Measurements from ENCODE around the gene CSH1. TPM values are rescaled to one million over a fixed set of nuclear protein-coding genes. Genes with fewer than 3 reads are reported as not detected.
A peak's percentile ranks its signal among the peaks of the same experiment; 100 is the strongest.
"Not testable (repeated sequence)": the region's sequence is repeated elsewhere in the genome, so short reads cannot be mapped to it uniquely, and the experiment has no call there.

CSH1 gene
- polyA plus RNA-seq, 5 donors, result 0.32 to 9.5 (median 0.57) TPM

GRCh38 chr17:63929860-63930766 is 33.7 kb upstream of the CSH1 start:
- no peak for DNase-seq

GRCh38 chr17:63928966-63929695 is 32.8 kb upstream of the CSH1 start:
- no peak for DNase-seq

- no peak for DNase-seq
Observed at GRCh38 chr17:63928172-63928666, 31.8 kb upstream of the CSH1 start.

GRCh38 chr17:63927464-63928171 is 31.2 kb upstream of the CSH1 start:
- no peak for DNase-seq

GRCh38 chr17:63926164-63926563 is 29.8 kb upstream of the CSH1 start:
- no peak for DNase-seq

- no peak for DNase-seq
Observed at GRCh38 chr17:63925615-63926014, 29.2 kb upstream of the CSH1 start.

- DNase-seq, result not testable (repeated sequence)
Observed at GRCh38 chr17:63922402-63922801, 26.0 kb upstream of the CSH1 start.

GRCh38 chr17:63920779-63921178 is 24.4 kb upstream of the CSH1 start:
- DNase-seq, result not testable (repeated sequence)

GRCh38 chr17:63920050-63920449 is 23.7 kb upstream of the CSH1 start:
- DNase-seq, result not testable (repeated sequence)

- peak; percentile 32 to 45 for DNase-seq
Observed at GRCh38 chr17:63919311-63919723, 22.9 kb upstream of the CSH1 start.

GRCh38 chr17:63918789-63919305 is 22.5 kb upstream of the CSH1 start, which contains the start of gene GH1:
GH1 (minus strand) TSS chr17:63918839; CDS start chr17:63918776, 63 bp downstream.
- not testable (repeated sequence) for DNase-seq

GRCh38 chr17:63918305-63918704 is 21.9 kb upstream of the CSH1 start:
- DNase-seq, result no peak

- no peak for DNase-seq
Observed at GRCh38 chr17:63917646-63918045, 21.3 kb upstream of the CSH1 start.

- not testable (repeated sequence) for DNase-seq
Observed at GRCh38 chr17:63917206-63917605, 20.8 kb upstream of the CSH1 start.

- no peak for DNase-seq
Observed at GRCh38 chr17:63916566-63917185, 20.3 kb upstream of the CSH1 start.

- DNase-seq, result not testable (repeated sequence)
Observed at GRCh38 chr17:63915753-63916152, 19.4 kb upstream of the CSH1 start.

GRCh38 chr17:63914471-63914870 is 18.1 kb upstream of the CSH1 start:
- no peak for DNase-seq

- peak in 1 of 2 donors; percentile 15 for DNase-seq
Observed at GRCh38 chr17:63911657-63912100, 15.3 kb upstream of the CSH1 start.

GRCh38 chr17:63911041-63911635 is 14.8 kb upstream of the CSH1 start, which contains the start of gene CSHL1:
CSHL1 (minus strand) TSS chr17:63911258; CDS start chr17:63911196, 62 bp downstream.
- DNase-seq, result no peak

GRCh38 chr17:63910096-63910495 is 13.7 kb upstream of the CSH1 start:
- no peak for DNase-seq

Data from right lung (tissue), 5 donors.